Pancreas (tissue), 10 donors: Measurements from ENCODE around the gene TBC1D8. TPM values are rescaled to one million over a fixed set of nuclear protein-coding genes. Genes with fewer than 3 reads are reported as not detected.

Experiments
- ATAC-seq, 4 donors: fragments of 200-7000 bp; cut with Tn5 transposase; one replicate each; pipeline versions ENCODE4 v1.8.0 to v1.9.1; 2020; ENCODE audit warnings: mild to moderate bottlenecking in 4 of 4, moderate library complexity in 4 of 4
- DNase-seq, 6 donors: peaks; one replicate each; pipeline ENCODE4 v3.0.0-alpha.2; 2020
- FAIRE-seq: peaks from 2 replicates; lab custom pipeline; 2012; peaks lifted over from hg19 to GRCh38; lab: Jason Lieb, UNC
- H3K27ac ChIP-seq, 4 donors: fragments of 200-600 bp; sonication (generic); 1 replicate in 3 of 4; 2 replicates in 1 of 4; pipeline versions ENCODE4 v1.5.0 to v1.8.0; 2020
- H3K27me3 ChIP-seq, 4 donors: fragments of 200-600 bp; one replicate each; pipeline ENCODE4 v1.8.0; 2021
- H3K36me3 ChIP-seq, 3 donors: fragments of 200-600 bp; sonication (generic) in 1 of 3; one replicate each; pipeline versions ENCODE4 v1.5.0 to v1.8.0; 2020 to 2021
- H3K4me1 ChIP-seq, 3 donors: fragments of 200-600 bp; one replicate each; pipeline ENCODE4 v1.8.0; 2021
- H3K4me3 ChIP-seq, 4 donors: fragments of 200-600 bp; sonication (generic) in 2 of 4; one replicate each; pipeline versions ENCODE4 v1.5.0 to v1.8.0; 2020 to 2021
- H3K9me3 ChIP-seq, 4 donors: fragments of 200-600 bp; one replicate each; pipeline ENCODE4 v1.8.0; 2021
- CTCF ChIP-seq, 4 donors: fragments of 200-600 bp; sonication (generic) in 3 of 4; IDR thresholded peaks; one replicate each; pipeline versions ENCODE4 v1.5.0 to v1.8.0; 2021; ENCODE audit warnings: antibody characterized with exemption in 4 of 4
- WGBS, 2 donors: extraction: QIAGEN DNeasy Blood & Tissue Kit; methylation state at CpG; one replicate each; pipeline ENCODE4 v1.1.7; 2013; 5-methylcytosine and 5-hydroxymethylcytosine counted together
- intact Hi-C, 3 donors: fragments of 100-400 bp; cut with DNase I; formaldehyde crosslinking; loops; one replicate each; pipeline versions ENCODE4 v1.11.1 to v1.14.2; 2022
- polyA plus RNA-seq, 2 donors: library from polyadenylated mRNA; stranded (reverse); fragments of 200-250 nt; gene quantifications; one replicate each; pipeline ENCODE4 v1.2.3, GENCODE V29; 2013
- total RNA-seq, 6 donors: library from RNA; stranded (reverse); fragmentation: NEBNext Ultra II Directional in 4 of 6; extraction: Animal tissue kit (Norgen Biotek cat#: 25700) in 4 of 6; gene quantifications; one replicate each; pipeline versions ENCODE4 v1.2.1 to v1.2.4, GENCODE V29; 2021 to 2023
- donor health status: healthy with polysubstance abuse.
- donor health status: DM: no; HTN: no; CAD: no; lungs with moderate emphysema.
- donor health status: DM: no; HTN: no; CAD: no.
- donor health status: control.
- donor health status: control.
- donor health status: Bipolar disorder and iron deficiency.
- donor health status: DM: yes; HTN: yes; CAD: no.
- donor health status: DM: no; HTN: no; CAD: no.
- donor health status: DM: no; HTN: no; CAD: no.
- donor health status: DM: yes; HTN: yes; CAD: no.

TBC1D8 gene
- total and polyA plus RNA-seq, 8 donors, result 21.3 to 46.2 (median 35.0) TPM

- FAIRE-seq (no peak), ATAC-seq (peak; percentile 39 to 62 (median 56)), DNase-seq (no peak)
- Histone ChIP-seq H3K4me1 (peaks cover 54 to 92% (median 86%) of the 10 kb centered on the region in 3 donors), H3K9me3 (no peaks in the 10 kb centered on the region), H3K27me3 (no peaks in the 10 kb centered on the region), H3K36me3 (no peaks in the 10 kb centered on the region), H3K4me3 (peak overlapping the region in 1 of 4 donors; percentile 10), H3K27ac (peak overlapping the region; percentile 72 to 74 (median 72))
- no peak for TF ChIP-seq CTCF (IDR thresholded peaks at IDR 0.05)
- intact Hi-C loops, result no loop called here
- WGBS, 2 donors, result 2 to 6% methylated on average over 10 of the region's 10 CpGs
These were observed 37.5 kb downstream of the TBC1D8 start for GRCh38 chr2:101113441-101114267.

GRCh38 chr2:101112772-101113157 is 38.4 kb downstream of the TBC1D8 start:
- DNase-seq (no peak), FAIRE-seq (no peak), ATAC-seq (no peak)
- Histone ChIP-seq H3K27ac (peak overlapping the region in 3 of 4 donors; percentile 72 to 74 (median 73)), H3K27me3 (no peaks in the 10 kb centered on the region), H3K9me3 (no peaks in the 10 kb centered on the region), H3K36me3 (no peaks in the 10 kb centered on the region), H3K4me3 (no peak overlapping the region), H3K4me1 (peaks cover 53 to 89% (median 83%) of the 10 kb centered on the region in 3 donors)
- intact Hi-C loops, result no loop called here
- 34 to 53% methylated on average over 6 of the region's 6 CpGs for WGBS, 2 donors
- TF ChIP-seq CTCF (IDR thresholded peaks at IDR 0.05), result no peak

- FAIRE-seq (no peak), ATAC-seq (no peak), DNase-seq (no peak)
- intact Hi-C loops, result no loop called here
- Histone ChIP-seq H3K27ac (peak overlapping the region in 2 of 4 donors; percentile 73 to 74), H3K4me1 (peaks cover 54 to 86% (median 86%) of the 10 kb centered on the region in 3 donors), H3K4me3 (no peak overlapping the region), H3K27me3 (no peaks in the 10 kb centered on the region), H3K9me3 (no peaks in the 10 kb centered on the region), H3K36me3 (no peaks in the 10 kb centered on the region)
- 72 to 76% methylated on average over 10 of the region's 10 CpGs for WGBS, 2 donors
- TF ChIP-seq CTCF (IDR thresholded peaks at IDR 0.05), result no peak
These were observed 39.0 kb downstream of the TBC1D8 start for GRCh38 chr2:101111917-101112771.

- FAIRE-seq (no peak), ATAC-seq (no peak), DNase-seq (no peak)
- Histone ChIP-seq H3K27ac (peak overlapping the region in 1 of 4 donors; percentile 23), H3K9me3 (no peaks in the 10 kb centered on the region), H3K27me3 (no peaks in the 10 kb centered on the region), H3K36me3 (no peaks in the 10 kb centered on the region), H3K4me1 (peaks cover 56 to 86% (median 86%) of the 10 kb centered on the region in 3 donors), H3K4me3 (no peak overlapping the region)
- no peak for TF ChIP-seq CTCF (IDR thresholded peaks at IDR 0.05)
- intact Hi-C loops, result no loop called here
- WGBS, 2 donors, result 89 to 91% methylated on average over 18 of the region's 18 CpGs
These were observed 39.8 kb downstream of the TBC1D8 start for GRCh38 chr2:101111262-101111838.
